Activated T-helper 1 cell treated with anti-CD3 and anti-CD28 coated beads, Interleukin-2, amount 50 U/mL, for 16 hours (primary cell): ENCODE data around the gene RAB1A.

Experiments used
- DNase-seq, 2 donors: peaks; one replicate each; pipeline ENCODE4 v3.0.0-alpha.2; 2020; ENCODE audit warnings: low read depth in 1 of 2, low spot score in 1 of 2

Gene RAB1A

DNA sequence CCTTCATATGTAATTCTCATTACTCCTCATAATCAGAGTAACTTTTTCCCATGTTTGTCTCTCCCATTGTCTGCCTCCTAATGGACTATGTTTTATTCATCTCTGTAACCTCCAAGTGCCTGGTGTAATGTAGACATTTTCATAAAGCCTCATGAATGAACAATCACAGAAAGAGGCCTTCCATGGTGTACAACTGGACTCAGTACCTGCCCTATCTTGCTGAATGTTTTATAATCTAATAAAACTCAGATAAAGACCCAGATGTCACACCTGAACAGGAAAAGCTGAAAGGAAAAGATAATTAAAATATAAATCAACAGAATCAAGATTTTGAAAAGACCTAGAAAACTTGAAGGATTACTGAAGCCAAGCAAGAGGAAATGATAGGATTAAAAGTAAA lies 36.7 kb downstream of the RAB1A start:
- no peak for DNase-seq

GRCh38 chr2:65092791-65093190 lies 37.1 kb downstream of the RAB1A start:
- DNase-seq = no peak

DNA sequence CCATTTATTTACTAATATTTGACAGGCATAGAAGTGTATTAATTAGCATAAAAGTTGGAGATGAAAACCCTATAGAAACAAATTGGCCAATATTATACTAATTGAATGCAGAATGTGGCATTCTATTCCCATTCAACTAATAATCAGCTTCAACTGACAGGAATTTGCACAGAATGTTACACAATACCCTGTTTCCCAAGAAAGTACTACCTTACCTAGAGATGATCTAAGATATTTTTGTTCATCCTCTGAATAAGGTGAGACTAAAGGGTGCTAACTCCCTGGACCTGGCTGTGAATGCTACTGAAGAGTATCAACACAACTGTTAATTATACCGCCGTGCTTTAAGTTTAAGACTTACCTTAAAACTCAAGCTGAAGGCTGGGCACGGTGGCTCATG lies 44.8 kb downstream of the RAB1A start:
- no peak for DNase-seq

- no peak for DNase-seq
These were observed 48.6 kb downstream of the RAB1A start for GRCh38 chr2:65081232-65081685.

GRCh38 chr2:65079017-65079416 lies 50.9 kb downstream of the RAB1A start:
- no peak for DNase-seq

GRCh38 chr2:65077898-65078297 lies 52.0 kb downstream of the RAB1A start:
- DNase-seq = no peak

DNA sequence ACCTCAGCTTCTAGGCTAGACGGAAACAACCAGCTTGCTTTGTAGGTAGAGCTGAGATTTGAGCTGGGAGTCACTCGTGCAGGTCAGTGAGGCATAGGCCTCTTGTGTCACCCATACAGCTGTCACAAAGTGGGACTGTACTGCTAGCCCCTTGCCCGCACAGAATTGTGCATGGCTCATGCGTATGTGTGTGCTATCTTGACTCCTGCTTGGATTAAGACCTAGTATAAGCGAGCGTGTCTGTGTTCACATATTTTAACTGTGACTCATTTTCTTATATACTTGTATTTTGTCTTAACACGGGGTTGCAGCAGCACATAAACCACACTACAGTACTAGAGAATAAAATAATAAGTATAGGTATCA lies 53.6 kb downstream of the RAB1A start:
- DNase-seq = no peak

- DNase-seq = no peak
These were observed 54.1 kb downstream of the RAB1A start for GRCh38 chr2:65075605-65076344.

GRCh38 chr2:65075176-65075575 lies 54.7 kb downstream of the RAB1A start:
- DNase-seq = no peak

- no peak for DNase-seq
These were observed 55.9 kb downstream of the RAB1A start for GRCh38 chr2:65073879-65074565.

GRCh38 chr2:65072181-65072970 lies 57.5 kb downstream of the RAB1A start:
- DNase-seq = no peak

GRCh38 chr2:65071499-65072180 lies 58.3 kb downstream of the RAB1A start:
- no peak for DNase-seq

DNA sequence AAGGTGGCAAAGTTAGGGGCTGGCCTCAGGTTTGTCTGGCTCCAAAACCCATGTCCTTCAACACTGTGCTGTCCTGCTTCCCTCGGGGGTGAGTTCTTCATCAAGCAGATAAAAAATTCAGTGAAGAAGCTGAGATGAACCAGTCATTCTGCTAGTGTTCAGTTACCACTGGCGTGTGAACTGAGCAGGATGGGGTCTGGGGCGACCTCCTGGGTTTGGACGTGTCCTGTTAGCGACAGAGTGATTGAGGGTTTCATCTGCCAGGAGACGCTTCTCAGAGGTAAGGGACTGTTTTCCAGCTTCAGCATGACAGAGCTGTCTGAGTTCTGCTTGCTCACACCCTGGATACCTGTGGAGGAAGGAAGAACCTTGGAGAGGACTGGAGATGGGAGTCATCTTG lies 59.0 kb downstream of the RAB1A start:
- no peak for DNase-seq

DNA sequence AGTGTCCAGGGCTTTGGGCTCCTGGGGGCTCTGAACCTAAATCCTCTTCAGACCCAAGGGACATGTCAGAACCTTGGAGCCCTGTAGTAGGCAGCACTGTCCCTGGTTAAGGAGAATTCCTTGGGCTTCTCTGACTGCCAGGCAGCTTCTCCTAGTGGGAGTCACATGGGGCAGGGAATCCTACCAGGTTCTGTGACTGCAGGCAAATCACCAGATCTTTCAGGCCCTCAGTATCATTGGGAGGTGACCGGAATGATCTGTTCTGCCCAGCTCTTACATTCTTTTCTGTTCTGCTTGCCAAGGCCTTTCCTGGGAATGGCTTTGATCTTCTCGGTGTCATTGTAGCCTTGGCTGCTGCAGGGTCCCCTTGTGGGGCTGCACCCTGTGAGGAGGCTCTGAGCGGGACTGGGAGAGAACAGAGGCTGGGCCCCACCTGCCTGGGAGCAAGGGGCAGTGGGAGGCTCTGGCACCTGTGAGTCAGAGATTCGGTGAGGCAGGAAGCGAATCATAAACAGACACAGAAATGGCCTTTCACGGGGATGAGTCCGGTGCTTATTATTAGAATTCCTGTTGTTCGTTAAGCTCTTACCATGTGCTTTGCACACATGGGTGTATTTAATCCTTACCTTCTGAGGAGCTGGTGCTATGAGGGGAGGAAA lies 59.6 kb downstream of the RAB1A start:
- no peak for DNase-seq

DNA sequence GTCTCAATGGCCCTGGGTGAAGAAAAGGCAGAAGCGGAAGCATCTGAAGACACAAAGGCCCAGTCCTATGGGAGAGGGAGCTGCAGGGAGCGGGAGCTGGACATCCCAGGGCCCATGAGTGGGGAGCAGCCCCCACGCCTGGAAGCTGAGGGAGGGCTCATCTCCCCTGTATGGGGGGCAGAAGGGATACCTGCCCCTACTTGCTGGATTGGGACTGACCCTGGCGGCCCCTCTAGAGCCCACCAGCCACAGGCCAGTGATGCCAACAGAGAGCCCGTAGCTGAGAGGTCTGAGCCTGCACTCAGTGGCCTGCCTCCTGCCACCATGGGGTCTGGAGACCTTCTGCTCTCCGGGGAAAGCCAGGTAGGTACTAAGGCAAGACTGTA lies 60.5 kb downstream of the RAB1A start:
- DNase-seq = no peak

DNA sequence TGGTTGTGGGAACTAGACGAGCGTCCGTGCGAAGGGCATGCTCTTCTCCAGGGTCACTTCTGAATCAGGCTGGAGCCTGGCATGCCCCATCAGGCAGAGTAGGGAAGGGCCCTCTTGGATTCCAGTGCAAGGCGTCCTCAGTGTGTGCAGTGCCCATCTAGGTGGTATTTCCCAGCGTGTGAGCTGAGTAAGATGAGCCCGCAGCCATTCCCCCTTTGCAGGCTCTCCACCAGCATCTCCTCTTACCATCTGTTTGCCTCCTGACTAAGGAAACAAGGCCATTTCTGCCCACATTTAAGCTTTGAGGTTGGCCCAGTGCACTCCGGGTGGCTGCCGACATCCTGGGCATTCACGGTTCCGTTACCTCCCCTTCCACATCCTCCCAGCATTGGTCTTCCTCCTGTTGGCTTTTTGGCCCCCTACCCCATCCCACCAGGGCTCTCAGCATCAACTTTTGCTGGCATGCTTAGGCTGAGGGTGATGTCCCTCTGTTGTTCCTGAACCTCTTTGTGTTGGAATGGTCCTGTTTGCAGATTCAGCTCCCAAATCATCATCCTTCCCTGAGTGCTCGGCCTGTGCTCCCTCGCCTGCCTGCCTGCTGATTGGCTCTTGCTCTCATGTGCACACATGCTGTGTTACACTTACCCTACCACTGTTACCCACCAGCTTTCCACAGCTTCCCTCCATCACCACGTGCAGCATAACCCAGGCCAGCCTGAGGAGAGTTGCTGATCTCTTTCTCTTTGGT lies 61.9 kb downstream of the RAB1A start:
- no peak for DNase-seq

DNA sequence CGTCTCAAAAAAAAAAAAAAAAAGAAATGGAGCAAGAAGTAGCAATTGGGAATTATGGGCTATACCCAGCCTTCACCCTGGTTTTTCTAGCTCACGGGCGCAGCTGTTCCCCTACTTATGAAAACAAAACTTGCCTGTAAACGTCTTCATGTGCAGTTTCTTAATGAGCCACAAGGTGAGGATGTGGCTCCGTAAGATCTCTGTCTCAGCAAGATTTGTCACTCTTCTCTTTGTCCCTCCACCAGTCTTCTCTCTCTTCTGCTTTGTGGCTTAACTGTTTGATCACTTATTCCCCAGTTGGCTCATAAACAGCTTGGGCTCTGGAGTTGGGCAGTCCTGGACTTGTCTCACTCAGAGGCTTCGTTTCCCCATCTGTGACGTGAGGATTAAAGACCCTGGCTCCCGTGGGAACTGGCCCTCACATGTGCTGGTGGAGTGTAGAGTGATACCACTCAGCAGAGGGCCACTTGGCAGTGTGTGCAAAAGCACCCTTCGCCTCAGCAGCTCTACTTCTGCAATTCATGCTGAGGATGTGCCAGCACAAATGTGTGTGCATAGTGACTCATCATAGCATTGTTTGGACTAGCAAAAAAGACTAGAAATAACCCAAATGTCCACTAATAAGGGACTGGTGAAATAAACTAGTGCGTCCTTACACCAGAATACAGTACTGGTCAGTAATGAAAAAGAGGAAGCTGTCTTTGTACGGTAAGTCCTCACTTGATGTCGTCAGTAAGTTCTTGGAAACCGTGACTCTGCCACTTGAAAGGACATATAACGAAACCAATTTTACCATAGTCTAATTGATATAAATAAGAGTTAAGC lies 65.0 kb downstream of the RAB1A start:
- peak in 1 of 2 donors; percentile 11 for DNase-seq

DNA sequence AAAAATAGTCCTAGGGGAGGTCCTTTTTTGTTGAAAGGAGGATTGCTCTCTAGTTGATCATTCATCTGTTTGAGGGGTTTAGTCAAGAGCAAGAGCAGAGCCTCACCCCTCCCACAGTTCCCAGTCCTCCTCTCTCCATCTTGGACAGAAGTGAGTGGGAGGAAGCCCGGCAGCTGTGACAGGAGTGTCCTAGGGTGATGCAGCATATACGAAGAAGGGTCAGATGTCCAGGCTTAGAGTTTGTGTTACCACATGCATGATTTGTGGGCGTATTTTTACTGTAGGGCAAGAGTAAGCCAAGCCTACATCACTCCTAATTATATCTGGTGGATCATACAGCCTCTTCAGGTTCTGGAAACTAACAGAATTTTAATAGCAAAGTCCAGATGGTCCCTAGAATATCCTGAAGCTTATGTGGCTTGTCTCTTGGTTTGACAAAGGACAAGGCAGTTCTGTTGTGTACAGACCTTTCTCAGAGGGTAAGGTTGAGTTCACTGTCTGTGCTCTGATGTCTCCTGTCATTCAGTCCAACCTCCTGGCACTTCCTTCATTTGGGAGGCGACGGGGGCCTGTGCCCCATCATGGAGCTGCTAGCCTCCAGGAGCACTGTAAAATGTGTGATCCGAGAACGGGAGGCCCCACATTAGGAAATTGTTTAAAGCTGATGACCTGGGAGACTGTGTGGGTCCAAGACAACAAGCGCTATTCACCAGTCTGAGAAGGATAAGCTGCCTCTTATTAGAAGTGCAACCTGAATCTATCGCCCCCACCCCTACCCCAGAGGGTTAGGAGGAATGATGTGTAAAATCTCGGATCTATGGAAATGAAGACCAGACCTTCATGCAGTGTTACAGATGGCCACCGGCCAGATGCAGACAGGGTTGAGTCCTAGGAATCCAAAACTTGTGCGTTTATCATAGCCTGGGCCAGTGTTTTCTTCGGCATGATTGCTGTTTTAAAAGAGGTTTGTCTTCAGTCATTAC lies 66.8 kb downstream of the RAB1A start:
- no peak for DNase-seq
